Activated T-helper 17 cell treated with anti-CD3 and anti-CD28 coated beads, Interleukin-2, amount 50 U/mL, for 72 hours (primary cell): ENCODE data around the gene ZMYND8. TPM values are rescaled to one million over a fixed set of nuclear protein-coding genes. Genes with fewer than 3 reads are reported as not detected.
"Not testable (repeated sequence)": the region's sequence is repeated elsewhere in the genome, so short reads cannot be mapped to it uniquely, and the experiment has no call there.

Source experiments
- ATAC-seq: fragments of 150-1000 bp; cut with Tn5 transposase; replicated peaks from 2 replicates; pipeline ENCODE4 v1.10.0; 2021; ENCODE audit warnings: mild to moderate bottlenecking, moderate library complexity
- H3K27ac Mint-ChIP-seq: one replicate; pipeline ENCODE4 v1.8.0; 2022; ENCODE audit warnings: mixed read lengths
- H3K27me3 Mint-ChIP-seq: one replicate; pipeline ENCODE4 v1.8.0; 2022; ENCODE audit warnings: mixed read lengths
- H3K36me3 Mint-ChIP-seq: one replicate; pipeline ENCODE4 v1.8.0; 2022; ENCODE audit warnings: low read depth, mild to moderate bottlenecking, mixed read lengths
- H3K4me1 Mint-ChIP-seq: one replicate; pipeline ENCODE4 v1.8.0; 2022; ENCODE audit warnings: mixed read lengths
- H3K4me3 Mint-ChIP-seq: one replicate; pipeline ENCODE4 v1.8.0; 2022; ENCODE audit warnings: mild to moderate bottlenecking, mixed read lengths
- H3K9me3 Mint-ChIP-seq: one replicate; pipeline ENCODE4 v1.8.0; 2022; ENCODE audit warnings: mixed read lengths
- total RNA-seq, 2 donors: library from RNA; stranded (reverse); gene quantifications; one replicate each; pipeline ENCODE4 v1.2.3, GENCODE V29; 2022

Gene ZMYND8
- total RNA-seq, 2 donors from 2014 or later = 35.3 to 39.4 TPM

- peak overlapping the region; percentile 96 for H3K27ac Mint-ChIP-seq
- no peaks in the 10 kb centered on the region for H3K9me3 Mint-ChIP-seq
- H3K27me3 Mint-ChIP-seq = no peaks in the 10 kb centered on the region
- peaks cover 38% of the 10 kb centered on the region for H3K4me1 Mint-ChIP-seq
- peaks cover 91% of the 10 kb centered on the region for H3K36me3 Mint-ChIP-seq
- ATAC-seq = no peak
- H3K4me3 Mint-ChIP-seq = peak overlapping the region; percentile 79
These were observed 80.2 kb downstream of the ZMYND8 start for GRCh38 chr20:47276251-47276650.

GRCh38 chr20:47275548-47275947 lies 81.0 kb downstream of the ZMYND8 start:
- H3K4me1 Mint-ChIP-seq = peaks cover 33% of the 10 kb centered on the region
- no peak for ATAC-seq
- H3K36me3 Mint-ChIP-seq = peaks cover 86% of the 10 kb centered on the region
- H3K27ac Mint-ChIP-seq = peak overlapping the region; percentile 96
- H3K9me3 Mint-ChIP-seq = no peaks in the 10 kb centered on the region
- H3K4me3 Mint-ChIP-seq = peak overlapping the region; percentile 79
- no peaks in the 10 kb centered on the region for H3K27me3 Mint-ChIP-seq

- ATAC-seq = peak; percentile 98
- Mint-ChIP-seq H3K9me3 (no peaks in the 10 kb centered on the region), H3K4me3 (peak overlapping the region; percentile 79), H3K27me3 (no peaks in the 10 kb centered on the region), H3K36me3 (peaks cover 86% of the 10 kb centered on the region), H3K4me1 (peaks cover 33% of the 10 kb centered on the region), H3K27ac (peak overlapping the region; percentile 96)
These were observed 81.9 kb downstream of the ZMYND8 start for GRCh38 chr20:47274401-47275108.

GRCh38 chr20:47273591-47274235 lies 82.8 kb downstream of the ZMYND8 start:
- Mint-ChIP-seq H3K4me3 (peak overlapping the region; percentile 79), H3K27ac (peak overlapping the region; percentile 96), H3K4me1 (peaks cover 33% of the 10 kb centered on the region), H3K27me3 (no peaks in the 10 kb centered on the region), H3K9me3 (no peaks in the 10 kb centered on the region), H3K36me3 (peaks cover 82% of the 10 kb centered on the region)
- peak; percentile 9 for ATAC-seq

- peaks cover 82% of the 10 kb centered on the region for H3K36me3 Mint-ChIP-seq
These were observed 83.5 kb downstream of the ZMYND8 start for GRCh38 chr20:47272893-47273590.

GRCh38 chr20:47271046-47271615 lies 85.4 kb downstream of the ZMYND8 start:
- H3K4me3 Mint-ChIP-seq = no peak overlapping the region
- H3K4me1 Mint-ChIP-seq = peaks cover 21% of the 10 kb centered on the region
- H3K27ac Mint-ChIP-seq = no peak overlapping the region
- no peak for ATAC-seq
- H3K27me3 Mint-ChIP-seq = no peaks in the 10 kb centered on the region
- peaks cover 83% of the 10 kb centered on the region for H3K36me3 Mint-ChIP-seq
- H3K9me3 Mint-ChIP-seq = no peaks in the 10 kb centered on the region

More at GRCh38 chr20:47272893-47273590, 83.5 kb downstream of the ZMYND8 start:
- Mint-ChIP-seq H3K9me3 (no peaks in the 10 kb centered on the region), H3K27ac (peak overlapping the region; percentile 96), H3K4me1 (peaks cover 28% of the 10 kb centered on the region), H3K4me3 (peak overlapping the region; percentile 79), H3K27me3 (no peaks in the 10 kb centered on the region)
- peak; percentile 72 for ATAC-seq

- Mint-ChIP-seq H3K27ac (no peak overlapping the region), H3K4me1 (peaks cover 16% of the 10 kb centered on the region), H3K9me3 (no peaks in the 10 kb centered on the region), H3K36me3 (peaks cover 67% of the 10 kb centered on the region), H3K27me3 (no peaks in the 10 kb centered on the region), H3K4me3 (no peak overlapping the region)
- no peak for ATAC-seq
These were observed 87.0 kb downstream of the ZMYND8 start for GRCh38 chr20:47269309-47270165.

GRCh38 chr20:47267621-47268020 lies 88.9 kb downstream of the ZMYND8 start:
- no peak for ATAC-seq
- no peak overlapping the region for H3K27ac Mint-ChIP-seq
- H3K4me1 Mint-ChIP-seq = peaks cover 2% of the 10 kb centered on the region
- no peak overlapping the region for H3K4me3 Mint-ChIP-seq
- no peaks in the 10 kb centered on the region for H3K27me3 Mint-ChIP-seq
- H3K36me3 Mint-ChIP-seq = peaks cover 58% of the 10 kb centered on the region
- no peaks in the 10 kb centered on the region for H3K9me3 Mint-ChIP-seq

- no peaks in the 10 kb centered on the region for H3K27me3 Mint-ChIP-seq
- H3K27ac Mint-ChIP-seq = peak overlapping the region; percentile 44
- H3K4me1 Mint-ChIP-seq = no peaks in the 10 kb centered on the region
These were observed 89.5 kb downstream of the ZMYND8 start for GRCh38 chr20:47266847-47267515.

GRCh38 chr20:47265984-47266383 lies 90.5 kb downstream of the ZMYND8 start:
- Mint-ChIP-seq H3K4me3 (no peak overlapping the region), H3K27me3 (no peaks in the 10 kb centered on the region), H3K27ac (no peak overlapping the region), H3K9me3 (no peaks in the 10 kb centered on the region), H3K36me3 (peaks cover 68% of the 10 kb centered on the region), H3K4me1 (no peaks in the 10 kb centered on the region)
- ATAC-seq = no peak

More at GRCh38 chr20:47266847-47267515, 89.5 kb downstream of the ZMYND8 start:
- no peak for ATAC-seq
- H3K9me3 Mint-ChIP-seq = no peaks in the 10 kb centered on the region
- H3K4me3 Mint-ChIP-seq = no peak overlapping the region
- peaks cover 58% of the 10 kb centered on the region for H3K36me3 Mint-ChIP-seq

GRCh38 chr20:47265214-47265613 lies 91.3 kb downstream of the ZMYND8 start:
- no peak for ATAC-seq
- H3K27ac Mint-ChIP-seq = no peak overlapping the region
- no peak overlapping the region for H3K4me3 Mint-ChIP-seq
- no peaks in the 10 kb centered on the region for H3K9me3 Mint-ChIP-seq
- H3K4me1 Mint-ChIP-seq = no peaks in the 10 kb centered on the region
- peaks cover 70% of the 10 kb centered on the region for H3K36me3 Mint-ChIP-seq
- H3K27me3 Mint-ChIP-seq = no peaks in the 10 kb centered on the region

- H3K36me3 Mint-ChIP-seq = peaks cover 68% of the 10 kb centered on the region
- not testable (repeated sequence) for H3K9me3 Mint-ChIP-seq, H3K27me3 Mint-ChIP-seq, H3K27ac Mint-ChIP-seq, H3K4me1 Mint-ChIP-seq, H3K4me3 Mint-ChIP-seq, ATAC-seq
These were observed 92.2 kb downstream of the ZMYND8 start for GRCh38 chr20:47264137-47264769.

- Mint-ChIP-seq H3K4me1 (peaks cover 12% of the 10 kb centered on the region), H3K27ac (no peak overlapping the region), H3K27me3 (no peaks in the 10 kb centered on the region), H3K4me3 (no peak overlapping the region), H3K36me3 (peaks cover 70% of the 10 kb centered on the region), H3K9me3 (no peaks in the 10 kb centered on the region)
- ATAC-seq = no peak
These were observed 92.9 kb downstream of the ZMYND8 start for GRCh38 chr20:47263465-47264084.
